BJ (cell line): ENCODE measurements around the gene MAP1B. TPM values are rescaled to one million over a fixed set of nuclear protein-coding genes. Genes with fewer than 3 reads are reported as not detected.

Experiments
- CTCF ChIA-PET: fragments of 350-600 bp; formaldehyde crosslinking; extraction: SDS; loops from one replicate; lab custom pipeline; 2021; ENCODE audit warnings: antibody characterized with exemption, inconsistent platforms; lab: Yijun Ruan, JAX
- POLR2A ChIA-PET: fragments of 300-600 bp; sonication (Branson Sonifier 250); formaldehyde crosslinking; extraction: SDS; loops from one replicate; lab custom pipeline; 2021; ENCODE audit warnings: antibody characterized with exemption; lab: Charles Lee
- DNase-seq: peaks from one replicate; pipeline ENCODE4 v3.0.0-alpha.2; 2011; ENCODE audit warnings: low read depth
- H3K27me3 ChIP-seq: 2 replicates; pipeline ENCODE4 v1.6.0; 2011; ENCODE audit warnings: low read length; ENCODE audit not compliant: control insufficient read depth, insufficient read depth
- H3K36me3 ChIP-seq: 2 replicates; pipeline ENCODE4 v1.5.1; 2011; ENCODE audit warnings: low read length; ENCODE audit not compliant: control insufficient read depth, insufficient read depth
- H3K4me3 ChIP-seq: 2 replicates; pipeline ENCODE4 v1.5.1; 2011; ENCODE audit warnings: low read depth, mild to moderate bottlenecking, control low read depth, low read length
- CTCF ChIP-seq: IDR thresholded peaks from 2 replicates; pipeline ENCODE4 v1.5.1; 2011; ENCODE audit warnings: low read depth, mild to moderate bottlenecking, control low read depth, inconsistent platforms, low read length, moderate library complexity; ENCODE audit not compliant: insufficient read depth
- polyA plus RNA-seq: library from polyadenylated mRNA; depleted of rRNA; stranded (reverse); fragments of >200 nt; gene quantifications from 2 replicates; pipeline ENCODE4 v1.2.3, GENCODE V29; 2011

MAP1B gene
- polyA plus RNA-seq, 1 experiment, result 27.1 TPM

- CTCF ChIA-PET, result interaction anchor here (0.6 to 1.4 kb wide), 3 partner anchors 14 to 168 kb away, joined by 3 to 6 read pairs (median 3); no protein-coding TSS in a partner anchor
- peak; percentile 64 for DNase-seq
- H3K36me3 ChIP-seq, result no peaks in the 10 kb centered on the region
- H3K4me3 ChIP-seq, result no peak overlapping the region
- TF ChIP-seq CTCF, result no peak
- POLR2A ChIA-PET, result interaction anchor here (0.6 kb wide), 1 partner anchor 124 kb away, joined by 4 read pairs; no protein-coding TSS in a partner anchor
- no peaks in the 10 kb centered on the region for H3K27me3 ChIP-seq
These were observed 23.1 kb downstream of the MAP1B start for GRCh38 chr5:72130351-72130761.

- no peak for TF ChIP-seq CTCF
- no peaks in the 10 kb centered on the region for H3K27me3 ChIP-seq
- ChIA-PET CTCF (interaction anchor here (1.2 to 2.9 kb wide), 3 partner anchors 111 to 174 kb away, joined by 4 to 12 read pairs (median 10); no protein-coding TSS in a partner anchor), POLR2A (interaction anchor here (0.6 kb wide), 1 partner anchor 1083 kb away, joined by 4 read pairs; no protein-coding TSS in a partner anchor)
- H3K4me3 ChIP-seq, result no peak overlapping the region
- no peak for DNase-seq
- no peaks in the 10 kb centered on the region for H3K36me3 ChIP-seq
These were observed 26.1 kb downstream of the MAP1B start for GRCh38 chr5:72133212-72133990.

DNA sequence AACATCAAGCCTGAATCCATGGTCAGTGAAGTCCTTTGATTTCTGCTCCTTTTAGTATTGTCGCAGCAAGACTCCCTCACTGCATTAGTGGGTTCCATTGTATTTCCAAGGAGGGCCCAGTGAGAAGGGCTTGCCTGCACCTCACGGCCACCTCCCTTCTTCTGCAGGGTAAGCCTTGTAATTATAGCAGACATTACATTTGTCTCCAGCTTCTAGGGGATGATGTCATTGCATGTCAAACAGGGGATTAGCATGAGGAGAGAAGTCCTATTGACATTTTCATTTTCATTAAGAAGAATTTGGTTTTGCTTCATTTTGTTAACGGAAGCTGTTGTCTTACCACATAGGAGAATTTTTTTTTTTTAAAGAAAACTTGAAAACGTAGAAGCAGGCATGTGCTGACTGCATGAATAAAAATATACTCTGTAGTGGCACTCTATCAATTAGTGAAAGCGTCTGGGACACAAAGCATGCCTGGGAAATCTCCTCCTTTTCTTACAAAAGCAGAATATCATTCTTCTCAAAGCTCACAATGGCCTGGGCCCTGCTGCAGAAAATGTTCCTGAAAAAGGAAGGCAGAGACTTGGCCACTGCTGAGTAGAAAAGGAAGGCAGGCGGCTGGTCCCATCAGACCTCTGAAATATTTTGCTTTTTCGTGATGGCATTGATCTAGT, 27.1 kb downstream of the MAP1B start:
- H3K27me3 ChIP-seq, result no peaks in the 10 kb centered on the region
- ChIA-PET CTCF (interaction anchor here (1.2 to 2.9 kb wide), 4 partner anchors 37 to 179 kb away, joined by 3 to 12 read pairs (median 6); no protein-coding TSS in a partner anchor), POLR2A (no interaction called here)
- no peak for TF ChIP-seq CTCF
- no peaks in the 10 kb centered on the region for H3K36me3 ChIP-seq
- no peak overlapping the region for H3K4me3 ChIP-seq
- no peak for DNase-seq

- ChIA-PET CTCF (no interaction called here), POLR2A (no interaction called here)
- H3K36me3 ChIP-seq, result no peaks in the 10 kb centered on the region
- no peak for DNase-seq
- no peak overlapping the region for H3K4me3 ChIP-seq
- TF ChIP-seq CTCF, result peak; percentile 48
- H3K27me3 ChIP-seq, result no peaks in the 10 kb centered on the region
These were observed 30.6 kb downstream of the MAP1B start for GRCh38 chr5:72137826-72138409.
